Activated CD8-positive, alpha-beta memory T cell treated with anti-CD3 and anti-CD28 coated beads for 36 hours (primary cell): ENCODE measurements around the gene RRM1. TPM values are rescaled to one million over a fixed set of nuclear protein-coding genes. Genes with fewer than 3 reads are reported as not detected.

ENCODE experiments used
- CTCF ChIA-PET: fragments of 350-600 bp; sonication (Branson Sonifier 250); formaldehyde crosslinking; loops from one replicate; lab custom pipeline; 2021; ENCODE audit warnings: antibody characterized with exemption; lab: Charles Lee
- POLR2A ChIA-PET: fragments of 350-600 bp; sonication (Branson Sonifier 250); formaldehyde crosslinking; loops from one replicate; lab custom pipeline; 2021; ENCODE audit warnings: antibody characterized with exemption; lab: Charles Lee
- total RNA-seq, 2 experiments: library from RNA; stranded (reverse); gene quantifications; one replicate each; pipeline ENCODE4 v1.2.3, GENCODE V29; 2021

RRM1 gene
- total RNA-seq, 2 experiments from 2014 or later, result 202 to 205 TPM

DNA sequence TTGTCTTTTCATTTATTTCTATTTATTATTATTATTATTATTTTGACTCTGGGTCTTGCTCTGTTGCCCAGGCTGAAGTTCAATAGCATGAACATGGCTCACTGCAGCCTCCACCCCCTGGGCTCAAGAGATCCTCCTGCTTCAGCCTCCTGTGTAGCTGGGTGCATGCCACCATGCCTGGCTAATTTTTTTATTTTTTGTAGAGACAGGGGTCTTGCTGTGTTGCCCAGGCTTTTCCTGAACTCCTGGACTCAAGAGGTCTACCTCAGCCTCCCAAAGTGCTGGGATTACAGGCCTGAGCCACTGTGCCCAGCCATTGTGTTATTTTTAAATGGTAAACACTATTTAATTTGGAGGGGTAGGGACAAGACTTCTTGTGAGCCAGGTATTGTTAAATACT is 23.3 kb upstream of the RRM1 start:
- CTCF ChIA-PET, result interaction anchor here (1.2 to 4.9 kb wide), 6 partner anchors 10 to 230 kb away, joined by 4 to 125 read pairs (median 8); partner anchors contain the start of genes RHOG and STIM1
- POLR2A ChIA-PET, result no interaction called here

DNA sequence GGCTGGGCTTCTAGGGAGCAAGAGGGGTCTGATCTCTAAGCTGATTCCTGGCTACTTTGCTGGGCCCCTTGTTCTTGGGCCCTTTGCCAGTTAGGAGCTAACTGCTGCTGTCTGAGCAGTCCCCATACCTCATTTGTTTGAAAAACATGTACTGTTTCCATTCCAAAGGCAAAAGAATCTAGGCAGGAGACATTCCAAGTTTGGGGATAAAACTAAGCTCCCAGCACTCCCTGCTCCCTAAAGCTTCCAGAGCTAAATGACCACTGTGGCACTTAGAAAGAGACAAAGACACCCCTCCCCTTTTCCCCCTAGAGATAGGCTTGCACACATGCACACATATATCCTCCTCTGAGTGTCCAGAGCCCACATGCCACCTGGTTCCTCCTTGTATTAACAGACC is 22.7 kb upstream of the RRM1 start:
- ChIA-PET POLR2A (interaction anchor here (1.5 kb wide), 2 partner anchors 217 to 230 kb away, joined by 6 to 7 read pairs; partner anchors contain the start of genes RHOG and STIM1), CTCF (interaction anchor here (1.0 to 4.9 kb wide), 21 partner anchors 8 to 292 kb away, joined by 3 to 125 read pairs (median 5); partner anchors contain the start of genes PGAP2, RHOG and STIM1)

DNA sequence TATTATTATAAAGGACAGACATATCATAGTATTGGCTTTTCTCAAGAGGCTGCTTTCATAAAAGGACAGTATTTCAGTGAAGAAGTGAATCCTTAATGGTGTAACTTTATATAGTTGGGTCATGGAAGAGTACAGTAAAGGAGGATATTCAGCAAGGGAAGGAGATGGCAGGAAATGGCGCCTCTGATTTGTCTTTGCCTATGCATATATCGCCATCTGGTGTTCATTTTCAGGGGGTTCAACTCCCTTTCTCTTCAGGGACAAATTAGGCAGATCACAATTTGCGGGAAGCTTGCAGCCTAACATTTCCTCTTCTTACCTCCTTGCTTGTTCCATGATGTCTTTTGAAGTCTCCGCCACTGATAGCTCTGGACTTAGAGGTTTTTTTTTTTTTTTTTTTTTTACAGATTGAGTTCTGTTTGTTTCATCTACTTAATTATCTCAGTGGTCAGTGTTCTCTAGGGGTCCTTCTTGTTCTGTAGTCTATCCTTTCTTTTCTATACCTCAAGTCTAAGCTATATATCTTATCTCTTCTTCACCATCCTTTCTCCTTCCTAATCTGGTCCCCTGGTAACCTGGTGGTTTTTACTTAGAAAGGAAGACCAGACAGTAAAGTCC is 21.8 kb upstream of the RRM1 start:
- POLR2A ChIA-PET, result interaction anchor here (1.5 kb wide), 2 partner anchors 218 to 231 kb away, joined by 6 to 7 read pairs; partner anchors contain the start of genes RHOG and STIM1

DNA sequence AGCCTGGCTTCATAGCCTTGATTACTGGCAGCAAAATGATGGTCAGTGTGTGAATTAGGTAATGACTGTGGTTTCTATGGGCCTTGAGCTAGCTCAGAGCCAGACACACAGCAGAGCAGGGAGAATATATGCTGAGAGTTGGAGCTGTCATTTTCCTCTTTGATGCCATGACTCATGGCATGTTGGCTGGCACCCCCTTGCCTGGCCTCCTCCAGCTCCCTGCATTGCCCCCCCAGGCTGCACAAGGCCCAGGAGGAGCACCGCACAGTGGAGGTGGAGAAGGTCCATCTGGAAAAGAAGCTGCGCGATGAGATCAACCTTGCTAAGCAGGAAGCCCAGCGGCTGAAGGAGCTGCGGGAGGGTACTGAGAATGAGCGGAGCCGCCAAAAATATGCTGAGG is 20.3 kb upstream of the RRM1 start:
- CTCF ChIA-PET, result interaction anchor here (0.5 to 4.9 kb wide), 5 partner anchors 17 to 233 kb away, joined by 4 to 125 read pairs (median 21); partner anchors contain the start of genes RHOG and STIM1
- POLR2A ChIA-PET, result interaction anchor here (1.5 kb wide), 1 partner anchor 219 kb away, joined by 3 read pairs; no protein-coding TSS in a partner anchor

More for the DNA sequence above, 21.8 kb upstream of the RRM1 start:
- CTCF ChIA-PET, result interaction anchor here (0.6 to 4.9 kb wide), 41 partner anchors 9 to 292 kb away, joined by 3 to 125 read pairs (median 4); partner anchors contain the start of genes PGAP2, RHOG and STIM1

DNA sequence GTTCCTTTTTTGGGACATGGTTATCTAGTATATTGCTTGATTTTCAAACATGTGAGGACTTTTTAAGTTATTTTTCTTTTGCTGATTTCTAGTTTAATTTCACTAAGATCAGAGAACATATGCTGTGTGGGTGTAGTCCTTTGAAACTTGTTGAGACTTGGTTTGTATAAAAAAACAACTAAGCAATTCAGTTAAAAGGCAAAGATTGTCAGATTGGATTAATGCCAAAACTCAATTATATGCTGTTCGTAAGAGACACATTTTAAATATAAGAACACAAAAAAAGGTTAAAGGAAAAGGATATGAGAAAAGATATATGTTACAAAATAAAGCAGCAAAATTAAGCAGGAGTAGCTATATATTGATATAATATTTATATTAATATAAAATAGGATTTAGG is 17.8 kb upstream of the RRM1 start:
- ChIA-PET POLR2A (no interaction called here), CTCF (interaction anchor here (0.6 kb wide), 1 partner anchor 222 kb away, joined by 3 read pairs; the partner anchor contains the start of gene STIM1)

DNA sequence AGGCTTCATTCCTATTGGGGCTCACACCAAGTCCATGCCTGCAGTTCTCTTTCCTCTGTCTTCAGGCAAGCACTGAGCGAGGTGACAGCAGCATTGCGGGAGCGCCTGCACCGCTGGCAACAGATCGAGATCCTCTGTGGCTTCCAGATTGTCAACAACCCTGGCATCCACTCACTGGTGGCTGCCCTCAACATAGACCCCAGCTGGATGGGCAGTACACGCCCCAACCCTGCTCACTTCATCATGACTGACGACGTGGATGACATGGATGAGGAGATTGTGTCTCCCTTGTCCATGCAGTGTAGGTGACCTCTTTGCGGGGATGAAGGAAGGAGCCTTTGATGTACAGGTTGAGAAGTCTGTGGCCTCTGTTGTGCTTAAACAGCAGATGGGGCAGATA is 11.4 kb upstream of the RRM1 start:
- CTCF ChIA-PET, result no interaction called here
- POLR2A ChIA-PET, result no interaction called here

DNA sequence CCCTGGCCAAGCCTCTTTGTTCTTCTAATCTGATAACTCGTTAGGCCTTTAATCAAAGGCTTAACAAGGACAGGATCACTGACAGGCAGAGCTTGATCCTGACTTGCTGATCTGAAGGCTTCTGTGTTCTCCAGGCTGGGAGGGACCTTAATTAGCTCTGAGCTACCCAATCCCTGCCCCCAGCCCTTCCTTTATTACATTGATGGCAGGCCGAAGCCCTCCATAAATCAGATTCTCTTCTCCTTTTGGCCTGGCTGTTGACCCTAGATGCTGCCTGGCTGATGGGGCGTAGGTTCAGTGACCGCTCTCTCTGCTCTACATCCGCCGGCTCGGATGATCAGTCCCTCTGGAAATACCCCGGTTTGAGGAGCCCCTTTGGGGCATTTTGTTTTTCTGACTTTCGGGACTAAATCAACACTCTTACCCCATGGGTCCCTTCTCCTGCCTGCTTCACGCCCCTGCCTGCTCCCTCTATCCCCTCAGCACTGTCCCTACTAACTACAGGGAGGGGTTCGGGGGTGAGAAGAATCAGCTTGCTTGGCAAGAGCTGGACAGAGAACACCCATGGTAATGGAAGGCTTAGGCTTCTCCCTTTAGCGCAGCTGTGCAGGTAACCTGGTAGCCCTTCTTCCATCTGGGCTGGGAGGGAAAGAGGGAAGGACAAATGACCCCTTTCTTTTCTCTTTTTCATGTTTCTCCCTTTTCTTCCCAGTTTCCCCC is 10.0 kb upstream of the RRM1 start:
- POLR2A ChIA-PET, result no interaction called here
- CTCF ChIA-PET, result interaction anchor here (0.8 to 1.4 kb wide), 3 partner anchors 11 to 229 kb away, joined by 4 to 5 read pairs (median 4); partner anchors contain the start of gene STIM1

DNA sequence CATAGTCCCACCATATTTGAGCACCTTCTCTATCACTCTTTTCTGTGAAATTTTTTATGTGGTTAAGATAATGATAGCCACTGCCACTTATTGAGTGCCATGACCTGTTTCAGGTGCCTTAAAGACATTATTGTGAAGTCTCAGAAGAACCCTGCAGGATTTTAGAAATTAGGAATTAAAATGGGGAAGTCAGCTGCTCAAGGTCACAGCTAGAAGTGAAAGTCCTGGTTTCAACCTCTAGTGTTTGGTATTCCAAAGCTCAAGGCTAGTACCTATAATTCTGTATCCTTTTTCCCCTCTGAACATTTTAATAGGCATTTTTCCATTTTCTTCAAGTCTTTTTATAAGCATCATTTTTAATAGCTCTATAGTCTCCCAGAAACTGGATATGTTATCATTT is 9.0 kb upstream of the RRM1 start:
- POLR2A ChIA-PET, result no interaction called here

DNA sequence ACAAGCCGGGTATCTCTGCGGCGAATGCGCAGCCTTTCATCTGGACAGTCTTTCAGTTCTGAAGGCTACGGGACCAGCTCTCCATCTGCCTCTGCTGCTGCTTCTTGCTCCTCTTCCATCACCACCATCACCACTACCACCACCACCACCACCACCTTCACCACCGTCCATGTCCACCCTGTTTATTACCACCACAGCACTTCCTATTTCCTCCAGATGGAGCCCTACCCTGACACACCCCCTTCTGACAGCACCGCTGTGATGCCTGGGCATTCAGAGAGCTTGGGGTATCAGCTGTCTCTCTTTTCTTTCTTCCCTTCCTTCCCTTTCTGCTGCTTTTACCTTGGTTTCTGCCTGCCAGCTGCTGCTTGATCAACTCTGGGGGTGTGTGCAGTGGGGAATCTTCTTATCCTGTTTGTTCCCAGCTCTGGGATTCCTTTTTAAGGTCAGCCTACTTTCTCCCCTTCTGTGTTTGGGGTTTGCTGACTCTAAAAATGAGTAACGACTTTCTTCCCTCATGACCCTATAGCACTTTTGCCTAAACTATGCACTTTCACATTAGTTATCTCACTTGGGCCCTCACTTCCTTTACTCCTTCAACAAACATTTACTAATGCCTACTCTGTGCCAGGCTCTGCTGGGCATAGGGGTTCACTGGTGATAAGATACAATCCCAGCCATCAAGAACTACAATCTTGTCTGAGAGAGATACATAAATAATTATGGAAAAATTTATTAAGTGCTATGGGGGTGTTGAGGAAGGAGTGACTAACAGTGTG is 7.8 kb upstream of the RRM1 start:
- ChIA-PET CTCF (no interaction called here), POLR2A (no interaction called here)

More for the DNA sequence above, 9.0 kb upstream of the RRM1 start:
- CTCF ChIA-PET, result interaction anchor here (1.4 kb wide), 1 partner anchor 230 kb away, joined by 4 read pairs; the partner anchor contains the start of gene STIM1

DNA sequence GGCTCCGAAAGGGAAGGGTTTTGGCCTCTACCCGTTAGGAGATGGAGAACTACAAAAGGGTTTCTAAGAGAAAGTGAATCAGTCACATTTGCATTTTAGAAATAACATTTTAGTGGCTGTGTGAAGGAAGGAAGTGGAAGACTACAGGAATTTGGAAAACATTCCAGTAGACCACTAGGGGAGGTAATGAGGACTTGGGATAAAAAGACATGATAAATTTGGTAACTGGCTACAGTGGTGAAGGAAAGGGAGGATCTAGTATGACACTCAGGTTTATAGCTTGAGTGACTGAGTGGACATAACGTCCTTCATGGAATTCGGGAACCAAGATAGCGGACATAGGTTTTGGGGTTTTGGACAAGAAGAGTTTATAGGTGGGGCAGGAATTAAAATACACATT is 7.0 kb upstream of the RRM1 start:
- ChIA-PET POLR2A (no interaction called here), CTCF (interaction anchor here (1.2 kb wide), 1 partner anchor 233 kb away, joined by 3 read pairs; the partner anchor contains the start of gene STIM1)

DNA sequence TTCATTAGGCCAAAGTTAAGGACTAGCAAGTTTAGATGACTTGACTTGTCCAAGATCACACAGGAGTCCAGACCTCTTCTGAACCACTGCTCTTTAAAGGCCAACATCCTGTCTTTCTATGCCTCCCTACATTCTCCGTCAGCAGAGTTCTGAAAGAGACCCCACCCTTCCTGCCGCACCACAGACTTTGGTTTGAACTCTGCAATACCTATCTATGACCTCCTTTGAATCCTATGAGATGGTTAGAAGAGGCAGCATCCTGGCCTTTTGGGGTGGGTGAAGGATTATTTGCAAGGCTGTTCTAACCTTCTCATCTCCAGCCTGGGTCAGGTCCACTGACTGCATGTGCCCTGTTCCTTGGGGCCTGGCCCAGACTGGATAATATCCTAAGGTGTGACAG is 4.3 kb upstream of the RRM1 start:
- POLR2A ChIA-PET, result no interaction called here

DNA sequence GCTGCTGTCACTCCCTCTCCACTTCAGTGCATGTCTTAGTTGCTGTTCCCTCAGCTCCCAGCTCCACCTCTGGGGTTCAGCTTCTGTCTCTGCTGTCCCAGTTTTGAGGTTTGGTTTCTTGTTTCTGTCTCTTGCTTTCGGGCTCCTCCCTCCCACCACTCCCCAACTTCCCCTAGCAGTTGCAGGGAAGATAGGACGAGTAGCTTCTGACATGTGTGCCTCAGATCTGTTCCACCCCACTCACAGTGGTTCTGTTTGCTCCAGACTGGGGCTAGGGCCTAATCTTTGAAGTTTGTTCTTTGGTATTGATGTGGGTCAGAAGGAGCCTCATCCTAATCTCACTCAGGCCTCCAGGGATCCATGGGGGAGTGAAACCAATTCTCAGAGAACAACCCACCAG is 2.6 kb upstream of the RRM1 start:
- POLR2A ChIA-PET, result interaction anchor here (0.6 kb wide), 1 partner anchor 237 kb away, joined by 3 read pairs; no protein-coding TSS in a partner anchor

More for the DNA sequence above, 4.3 kb upstream of the RRM1 start:
- CTCF ChIA-PET, result no interaction called here

DNA sequence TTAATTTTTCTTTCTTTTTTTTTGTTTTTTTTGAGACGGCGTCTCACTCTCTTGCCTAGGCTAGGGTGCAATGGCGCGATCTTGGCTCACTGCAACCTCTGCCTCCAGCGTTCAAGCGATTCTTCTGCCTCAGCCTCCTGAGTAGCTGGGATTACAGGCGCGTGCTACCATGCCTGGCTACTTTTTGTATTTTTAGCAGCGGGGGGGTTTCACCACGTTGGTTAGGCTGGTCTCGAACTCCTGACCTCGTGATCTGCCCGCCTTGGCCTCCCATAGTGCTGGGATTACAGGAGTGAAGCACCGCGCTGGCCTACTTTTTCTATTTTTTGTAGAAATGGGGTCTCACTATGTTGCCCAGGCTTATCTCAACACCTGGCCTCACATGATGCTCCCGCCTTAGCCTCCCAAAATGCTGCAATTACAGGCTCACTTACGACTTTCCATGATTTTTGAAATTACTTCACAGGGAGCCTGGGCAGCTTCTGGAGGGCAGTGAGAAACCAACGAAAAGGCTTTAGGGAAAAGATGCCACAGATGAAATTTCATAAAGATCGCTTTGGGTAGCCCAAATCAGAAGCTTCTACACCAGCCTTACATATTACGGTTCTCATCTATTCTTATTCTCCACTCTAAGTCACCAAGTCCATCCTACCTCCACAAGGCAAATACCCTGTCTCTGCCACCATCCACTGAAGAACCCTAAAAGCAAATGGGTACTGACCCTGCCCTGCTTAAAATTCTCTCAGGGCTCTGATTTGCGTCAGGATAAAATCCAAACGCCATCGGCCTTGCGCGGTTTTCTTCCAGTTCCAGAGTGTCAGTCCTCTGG is 866 bp upstream of the RRM1 start:
- ChIA-PET POLR2A (no interaction called here), CTCF (no interaction called here)

More for the DNA sequence above, 2.6 kb upstream of the RRM1 start:
- CTCF ChIA-PET, result interaction anchor here (1.1 kb wide), 1 partner anchor 19 kb away, joined by 4 read pairs; no protein-coding TSS in a partner anchor

DNA sequence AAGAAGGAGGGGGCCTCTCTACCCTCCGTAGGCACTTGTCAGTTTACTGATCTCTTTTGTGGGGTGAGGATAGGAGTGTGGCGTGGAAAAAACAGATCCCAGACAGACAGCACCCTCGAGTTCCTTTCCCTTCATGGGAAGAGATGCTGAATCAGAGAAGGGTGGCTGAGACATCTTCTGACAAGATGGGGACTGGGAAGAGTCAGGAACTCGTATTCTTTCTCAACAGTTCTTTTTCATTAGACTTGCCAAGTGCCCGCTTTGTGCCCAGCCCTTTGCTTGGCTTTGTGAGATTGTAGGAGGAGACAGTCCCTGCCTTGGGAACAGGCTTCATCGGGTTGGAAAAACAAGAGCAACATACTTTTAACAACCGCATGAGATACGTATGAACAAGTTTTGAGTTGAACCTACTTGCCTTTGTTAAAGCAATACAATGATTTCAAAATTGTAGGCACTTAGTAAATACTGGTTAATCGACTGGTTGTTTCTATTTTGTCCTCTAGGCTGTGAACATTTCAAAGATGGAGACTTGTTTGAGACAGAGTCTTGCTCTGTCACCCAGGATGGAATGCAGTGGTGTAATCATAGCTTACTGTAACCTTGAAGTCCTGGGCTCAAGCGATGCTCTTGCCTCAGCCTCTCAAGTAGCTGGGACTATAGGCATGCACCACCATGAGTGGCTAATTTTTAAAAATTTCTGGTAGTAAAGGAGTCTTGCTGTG is 1.1 kb downstream of the RRM1 start:
- ChIA-PET POLR2A (interaction anchor here (0.7 to 1.1 kb wide), 3 partner anchors 202 to 241 kb away, joined by 3 read pairs; no protein-coding TSS in a partner anchor), CTCF (interaction anchor here (0.5 kb wide), 1 partner anchor 191 kb away, joined by 3 read pairs; no protein-coding TSS in a partner anchor)

DNA sequence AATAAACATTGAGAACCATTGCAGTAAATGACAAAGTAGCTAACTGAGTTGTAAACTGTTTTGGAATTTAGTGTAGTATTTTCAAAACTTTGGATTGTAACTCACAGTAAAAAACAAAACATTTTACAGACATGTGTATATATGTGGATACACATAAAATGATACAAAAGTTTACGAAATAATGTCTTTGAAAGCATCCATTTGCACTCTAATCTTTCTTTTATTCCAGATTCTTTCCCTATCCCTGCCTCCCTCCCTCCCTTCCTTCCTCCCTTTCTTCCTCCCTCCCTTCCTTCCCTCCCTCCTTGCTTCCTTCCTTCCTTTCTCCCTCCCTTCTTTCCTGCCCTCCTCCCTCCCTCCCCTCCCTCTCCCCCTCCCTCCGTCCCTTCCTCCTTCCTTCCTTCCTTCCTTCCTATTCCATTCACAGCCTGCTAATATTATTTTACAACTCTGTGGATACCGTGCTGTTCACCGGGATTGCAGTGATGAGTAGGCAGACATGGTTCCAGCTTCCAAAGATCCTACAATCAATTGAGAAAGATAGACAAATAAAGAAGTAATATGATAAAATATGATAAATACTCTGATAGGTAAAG is 3.5 kb downstream of the RRM1 start:
- CTCF ChIA-PET, result no interaction called here
- POLR2A ChIA-PET, result interaction anchor here (0.6 kb wide), 1 partner anchor 330 kb away, joined by 5 read pairs; no protein-coding TSS in a partner anchor

DNA sequence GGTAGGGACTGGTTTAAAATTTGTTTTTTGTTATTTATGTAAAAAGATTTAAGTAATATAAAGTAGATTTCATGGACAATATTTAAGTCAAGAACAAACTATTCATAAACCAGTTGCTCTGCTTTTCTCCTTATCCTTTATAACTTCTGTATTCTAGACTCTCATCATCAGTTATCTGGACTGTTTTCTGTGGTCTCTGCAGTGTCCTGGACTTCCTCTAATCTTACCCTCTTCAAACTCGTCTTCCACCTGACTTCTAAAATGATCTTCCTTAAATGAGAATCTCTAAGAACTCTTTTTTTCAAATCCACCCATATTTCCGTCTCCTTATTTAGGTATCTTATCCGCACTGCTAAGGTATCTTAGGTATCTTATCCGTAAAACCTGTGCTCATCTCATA is 8.1 kb downstream of the RRM1 start:
- ChIA-PET POLR2A (no interaction called here), CTCF (no interaction called here)

DNA sequence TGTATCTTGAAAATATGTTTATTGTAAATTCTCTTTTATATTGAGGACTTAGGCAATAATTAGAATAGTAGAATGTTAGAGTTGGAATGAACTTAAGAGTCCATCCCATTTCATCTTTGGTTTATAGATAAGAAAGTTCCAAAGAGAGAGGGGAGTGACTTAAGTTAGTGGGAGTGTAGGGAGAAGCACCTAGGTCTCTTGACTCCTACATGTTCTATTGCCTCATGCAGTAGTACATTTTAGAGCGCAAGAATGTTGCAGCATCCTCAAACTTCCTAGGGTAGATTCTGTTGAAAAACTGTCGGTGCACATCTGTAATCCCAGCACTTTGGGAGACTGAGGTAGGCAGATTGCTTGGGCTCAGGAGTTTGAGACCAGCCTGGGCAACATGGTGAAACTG is 8.7 kb downstream of the RRM1 start:
- CTCF ChIA-PET, result interaction anchor here (0.7 kb wide), 1 partner anchor 374 kb away, joined by 5 read pairs; no protein-coding TSS in a partner anchor
- POLR2A ChIA-PET, result no interaction called here
